ENCODE data around the gene TBX15.

DNA sequence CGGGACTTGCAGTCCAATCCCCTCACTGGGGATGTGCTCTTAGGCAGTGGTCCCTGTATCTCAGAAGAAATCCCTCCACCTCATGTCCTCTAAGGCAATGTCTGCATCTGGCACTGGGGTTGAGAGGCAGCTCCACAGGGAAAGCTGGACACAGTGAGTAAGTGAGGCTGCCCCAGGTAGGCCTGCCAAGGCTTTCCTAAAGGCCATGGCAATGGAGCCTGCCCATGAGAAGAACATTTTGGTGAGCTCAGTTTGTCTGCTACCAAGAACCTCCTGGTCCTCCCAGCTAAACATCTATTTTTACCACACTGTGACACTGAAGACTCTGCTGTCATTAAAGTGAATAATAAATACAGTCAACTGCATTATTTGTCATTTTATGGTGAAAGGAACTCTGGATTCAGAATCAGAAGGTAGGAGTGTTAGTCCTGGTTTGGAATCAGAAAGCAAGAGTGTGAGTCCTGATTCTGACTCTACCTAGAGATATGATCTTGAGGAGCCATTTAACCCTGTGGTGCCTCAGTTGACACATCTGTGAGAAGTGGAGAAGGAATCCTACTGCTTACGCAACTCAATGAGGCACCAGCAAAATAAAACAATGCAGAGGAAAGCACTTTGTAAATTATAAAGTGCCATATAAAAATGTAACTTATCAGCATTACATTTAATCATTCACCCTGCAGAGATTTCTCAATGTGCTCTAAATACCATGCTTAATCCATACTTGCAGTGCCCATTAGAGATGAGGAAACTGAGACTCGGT, 41.0 kb downstream of the TBX15 start:
- TF ChIP-seq, protein P1, sequence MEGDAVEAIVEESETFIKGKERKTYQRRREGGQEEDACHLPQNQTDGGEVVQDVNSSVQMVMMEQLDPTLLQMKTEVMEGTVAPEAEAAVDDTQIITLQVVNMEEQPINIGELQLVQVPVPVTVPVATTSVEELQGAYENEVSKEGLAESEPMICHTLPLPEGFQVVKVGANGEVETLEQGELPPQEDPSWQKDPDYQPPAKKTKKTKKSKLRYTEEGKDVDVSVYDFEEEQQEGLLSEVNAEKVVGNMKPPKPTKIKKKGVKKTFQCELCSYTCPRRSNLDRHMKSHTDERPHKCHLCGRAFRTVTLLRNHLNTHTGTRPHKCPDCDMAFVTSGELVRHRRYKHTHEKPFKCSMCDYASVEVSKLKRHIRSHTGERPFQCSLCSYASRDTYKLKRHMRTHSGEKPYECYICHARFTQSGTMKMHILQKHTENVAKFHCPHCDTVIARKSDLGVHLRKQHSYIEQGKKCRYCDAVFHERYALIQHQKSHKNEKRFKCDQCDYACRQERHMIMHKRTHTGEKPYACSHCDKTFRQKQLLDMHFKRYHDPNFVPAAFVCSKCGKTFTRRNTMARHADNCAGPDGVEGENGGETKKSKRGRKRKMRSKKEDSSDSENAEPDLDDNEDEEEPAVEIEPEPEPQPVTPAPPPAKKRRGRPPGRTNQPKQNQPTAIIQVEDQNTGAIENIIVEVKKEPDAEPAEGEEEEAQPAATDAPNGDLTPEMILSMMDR (IDR thresholded peaks at IDR 0.05; ENCODE audit: low read depth, low read length, poor library complexity, severe bottlenecking): no peak
- TF ChIP-seq EZH2phosphoT487 (IDR thresholded peaks at IDR 0.05; ENCODE audit: borderline replicate concordance, low read length): no peak
